PFSK-1 (cell line): ENCODE measurements around the gene LTBP1.

Experiments
- FOXP2 ChIP-seq: optimal IDR thresholded peaks from 2 replicates; pipeline ENCODE3; 2011; ENCODE audit warnings: borderline replicate concordance, control low read depth, inconsistent platforms; ENCODE audit not compliant: insufficient read depth; ENCODE audit errors: extremely low read length, extremely low read depth
- TAF1 ChIP-seq: IDR thresholded peaks from 2 replicates; pipeline ENCODE4 v1.6.1; 2012; ENCODE audit warnings: low read length, control low read depth, borderline replicate concordance; ENCODE audit not compliant: insufficient read depth
- TF ChIP-seq, protein P1 (sequence below), 2 experiments: IDR thresholded peaks; 2 replicates each; pipeline versions ENCODE4 v1.6.1 to v1.8.0; 2011 to 2012; ENCODE audit warnings: low read depth in 2 of 2, low read length in 2 of 2, control low read depth in 1 of 2, inconsistent platforms in 1 of 2, mild to moderate bottlenecking in 1 of 2, moderate library complexity in 1 of 2; ENCODE audit not compliant: insufficient read depth in 1 of 2

GRCh38 chr2:33268246-33268831 lies 321.6 kb downstream of the LTBP1 start:
- TF ChIP-seq TAF1 (no peak), FOXP2 (no peak)
- TF ChIP-seq, protein P1, sequence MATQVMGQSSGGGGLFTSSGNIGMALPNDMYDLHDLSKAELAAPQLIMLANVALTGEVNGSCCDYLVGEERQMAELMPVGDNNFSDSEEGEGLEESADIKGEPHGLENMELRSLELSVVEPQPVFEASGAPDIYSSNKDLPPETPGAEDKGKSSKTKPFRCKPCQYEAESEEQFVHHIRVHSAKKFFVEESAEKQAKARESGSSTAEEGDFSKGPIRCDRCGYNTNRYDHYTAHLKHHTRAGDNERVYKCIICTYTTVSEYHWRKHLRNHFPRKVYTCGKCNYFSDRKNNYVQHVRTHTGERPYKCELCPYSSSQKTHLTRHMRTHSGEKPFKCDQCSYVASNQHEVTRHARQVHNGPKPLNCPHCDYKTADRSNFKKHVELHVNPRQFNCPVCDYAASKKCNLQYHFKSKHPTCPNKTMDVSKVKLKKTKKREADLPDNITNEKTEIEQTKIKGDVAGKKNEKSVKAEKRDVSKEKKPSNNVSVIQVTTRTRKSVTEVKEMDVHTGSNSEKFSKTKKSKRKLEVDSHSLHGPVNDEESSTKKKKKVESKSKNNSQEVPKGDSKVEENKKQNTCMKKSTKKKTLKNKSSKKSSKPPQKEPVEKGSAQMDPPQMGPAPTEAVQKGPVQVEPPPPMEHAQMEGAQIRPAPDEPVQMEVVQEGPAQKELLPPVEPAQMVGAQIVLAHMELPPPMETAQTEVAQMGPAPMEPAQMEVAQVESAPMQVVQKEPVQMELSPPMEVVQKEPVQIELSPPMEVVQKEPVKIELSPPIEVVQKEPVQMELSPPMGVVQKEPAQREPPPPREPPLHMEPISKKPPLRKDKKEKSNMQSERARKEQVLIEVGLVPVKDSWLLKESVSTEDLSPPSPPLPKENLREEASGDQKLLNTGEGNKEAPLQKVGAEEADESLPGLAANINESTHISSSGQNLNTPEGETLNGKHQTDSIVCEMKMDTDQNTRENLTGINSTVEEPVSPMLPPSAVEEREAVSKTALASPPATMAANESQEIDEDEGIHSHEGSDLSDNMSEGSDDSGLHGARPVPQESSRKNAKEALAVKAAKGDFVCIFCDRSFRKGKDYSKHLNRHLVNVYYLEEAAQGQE (IDR thresholded peaks at IDR 0.05; ENCODE audit: insufficient read depth in 1 of 2, low read depth in 2 of 2, low read length in 2 of 2), result no peak
